ENCODE results near the gene SSU72.
"Not testable (repeated sequence)": the region's sequence is repeated elsewhere in the genome, so short reads cannot be mapped to it uniquely, and the experiment has no call there.

Gene SSU72

GRCh38 chr1:1543706-1544099 is 31.0 kb downstream of the SSU72 start:
- no peak for DNase-seq (ENCODE audit: low read depth in 1 of 2, low spot score in 1 of 2)

DNA sequence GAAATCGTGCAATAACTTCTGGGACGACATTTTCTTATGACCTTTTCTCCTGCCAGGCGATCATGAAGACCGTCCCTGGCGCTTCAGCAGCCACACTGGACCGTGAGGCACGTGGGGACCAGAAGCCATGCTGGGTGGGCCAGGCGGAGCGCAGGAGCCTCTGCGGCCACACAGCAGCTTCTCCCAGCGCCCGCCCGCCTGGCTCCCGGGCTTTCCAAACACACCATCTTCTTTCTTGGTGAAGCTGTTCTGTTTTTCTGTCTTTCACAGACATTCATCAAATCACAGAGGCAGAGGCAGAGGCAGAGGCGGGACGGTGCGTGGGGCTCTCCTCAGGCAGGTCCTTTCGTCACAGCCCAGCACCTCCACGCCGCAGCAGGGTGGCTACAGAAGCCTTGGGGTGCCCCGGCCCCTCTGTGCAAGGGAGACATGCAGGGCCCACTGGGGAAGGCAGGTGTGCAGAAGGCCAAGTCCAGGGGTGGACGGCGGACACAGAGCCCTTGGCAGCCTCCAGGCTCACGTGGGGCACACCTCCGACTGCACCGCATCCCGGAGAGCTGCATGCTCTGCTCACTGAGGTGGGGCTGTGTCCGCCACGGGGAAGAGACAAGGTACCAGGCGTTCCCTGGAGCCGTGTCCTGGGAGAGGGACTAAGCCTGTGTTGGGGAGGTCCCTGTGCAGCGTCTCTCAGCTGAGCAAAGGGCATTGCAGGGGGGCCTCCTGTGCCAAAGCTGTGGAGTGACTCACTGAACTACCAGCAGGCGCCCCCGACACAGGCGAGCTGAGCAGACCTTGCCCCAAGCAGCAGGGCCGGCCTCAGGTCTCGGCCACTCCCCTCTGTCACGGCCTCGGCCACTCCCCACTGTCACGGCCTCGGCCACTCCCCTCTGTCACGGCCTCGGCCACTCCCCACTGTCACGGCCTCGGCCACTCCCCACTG is 31.6 kb downstream of the SSU72 start:
- DNase-seq (ENCODE audit: low read depth in 1 of 2, low spot score in 1 of 2) = no peak

DNA sequence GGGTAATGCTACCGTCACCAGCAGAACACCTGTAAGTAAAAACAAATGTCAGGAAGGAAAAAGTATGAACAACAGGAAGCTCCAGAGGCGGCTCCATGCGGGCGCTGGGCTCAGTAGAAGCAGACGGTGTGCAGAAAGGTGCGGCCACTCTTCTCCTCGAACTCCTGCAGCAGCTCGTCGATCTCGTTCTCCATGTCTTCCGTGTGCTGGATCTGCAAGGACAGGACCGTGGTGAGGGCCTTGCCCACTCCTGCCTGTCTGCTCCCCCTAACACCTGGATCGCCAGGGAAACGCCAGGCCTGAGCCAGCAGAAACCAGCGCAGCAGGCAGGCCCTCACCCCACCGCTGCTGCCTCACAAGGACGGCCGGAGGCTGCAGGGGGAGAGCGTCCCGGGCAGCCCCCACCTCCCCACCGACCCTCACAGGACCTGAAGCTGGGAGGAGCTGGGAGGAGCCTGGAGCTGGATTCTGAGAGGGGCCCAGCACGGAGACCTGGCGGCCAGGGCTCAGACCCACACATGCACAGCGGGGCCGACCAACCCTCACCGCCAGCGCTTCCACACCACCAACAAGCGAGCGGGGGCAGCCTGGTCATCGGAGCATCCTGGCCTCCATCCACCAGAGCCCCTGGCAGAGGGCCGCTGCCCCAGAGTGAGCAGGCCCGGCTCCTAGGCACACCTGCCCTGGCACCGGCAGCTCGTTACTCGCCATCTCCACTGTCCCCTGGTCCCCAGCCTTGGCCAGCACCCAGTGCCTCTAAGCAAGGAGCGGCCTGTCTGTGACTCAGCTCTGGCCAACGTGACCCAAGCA is 32.5 kb downstream of the SSU72 start:
- no peak for DNase-seq (ENCODE audit: low read depth in 1 of 2, low spot score in 1 of 2)

DNA sequence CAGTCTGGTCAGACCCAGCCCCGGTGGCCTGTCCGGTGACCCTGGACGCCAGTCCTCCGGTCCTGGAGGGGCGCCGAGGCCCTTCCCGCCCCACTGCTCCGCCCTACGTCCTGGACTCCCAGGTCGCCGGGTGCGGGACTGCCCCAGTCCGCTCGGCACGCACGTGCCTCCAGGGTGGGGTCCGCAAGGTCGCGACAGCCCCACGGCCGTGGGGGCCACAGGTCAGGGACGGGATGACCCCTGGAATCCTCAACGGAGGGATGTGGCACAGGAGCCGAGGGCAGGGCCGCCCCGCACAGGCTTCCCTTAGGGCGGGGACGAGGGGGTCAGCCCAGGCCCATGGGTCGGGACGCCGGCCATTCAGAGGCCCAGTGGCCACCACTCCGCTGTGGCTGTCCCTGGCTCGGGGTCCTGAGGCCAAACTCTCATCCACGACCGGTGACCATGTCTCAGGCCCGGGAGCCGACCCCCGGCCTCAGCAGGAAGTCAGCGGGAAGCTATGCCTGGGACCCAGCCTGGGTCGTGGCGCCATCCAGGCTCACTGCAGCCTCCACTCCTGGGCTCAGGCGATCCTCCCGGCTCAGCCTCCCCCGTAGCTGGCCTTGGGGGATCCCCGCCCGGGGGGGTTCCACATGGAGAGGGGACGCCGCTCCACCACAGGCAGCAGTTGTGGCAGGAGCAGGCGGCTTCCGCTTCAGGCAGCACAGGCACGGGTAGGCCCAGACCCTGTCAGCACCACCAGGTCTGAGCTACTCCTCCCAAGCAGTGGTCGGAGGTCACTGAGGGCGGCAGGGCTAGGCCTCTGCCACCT is 33.6 kb downstream of the SSU72 start:
- no peak for DNase-seq (ENCODE audit: low read depth in 1 of 2, low spot score in 1 of 2)

- DNase-seq (ENCODE audit: low read depth in 1 of 2, low spot score in 1 of 2) = peak; percentile 9 to 32
Measured at GRCh38 chr1:1540090-1540817, 34.4 kb downstream of the SSU72 start, which contains the start of gene TMEM240. TMEM240 (minus strand) TSS chr1:1540624; CDS start chr1:1540346, 278 bp downstream.

- no peak for DNase-seq (ENCODE audit: low read depth in 1 of 2, low spot score in 1 of 2)
Measured at GRCh38 chr1:1539310-1540089, 35.2 kb downstream of the SSU72 start.

DNA sequence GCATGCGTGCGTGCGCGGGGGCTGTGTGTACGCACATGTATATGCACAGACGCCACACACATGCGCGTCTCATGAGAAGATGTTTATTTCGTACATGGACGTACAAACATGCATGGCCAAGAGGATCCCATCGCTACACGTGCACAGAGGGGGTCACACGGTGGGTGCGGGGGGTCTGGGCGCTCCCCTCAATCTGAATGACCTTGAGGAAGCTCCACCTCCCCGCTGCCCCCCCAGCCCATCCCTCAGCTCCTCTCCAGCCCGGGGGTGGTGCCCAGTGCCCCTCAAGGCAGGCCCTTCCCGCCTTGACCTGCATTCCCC is 35.7 kb downstream of the SSU72 start:
- DNase-seq (ENCODE audit: low read depth in 1 of 2, low spot score in 1 of 2) = no peak

- no peak for DNase-seq (ENCODE audit: low read depth in 1 of 2, low spot score in 1 of 2)
Measured at GRCh38 chr1:1538334-1538733, 36.3 kb downstream of the SSU72 start.

DNA sequence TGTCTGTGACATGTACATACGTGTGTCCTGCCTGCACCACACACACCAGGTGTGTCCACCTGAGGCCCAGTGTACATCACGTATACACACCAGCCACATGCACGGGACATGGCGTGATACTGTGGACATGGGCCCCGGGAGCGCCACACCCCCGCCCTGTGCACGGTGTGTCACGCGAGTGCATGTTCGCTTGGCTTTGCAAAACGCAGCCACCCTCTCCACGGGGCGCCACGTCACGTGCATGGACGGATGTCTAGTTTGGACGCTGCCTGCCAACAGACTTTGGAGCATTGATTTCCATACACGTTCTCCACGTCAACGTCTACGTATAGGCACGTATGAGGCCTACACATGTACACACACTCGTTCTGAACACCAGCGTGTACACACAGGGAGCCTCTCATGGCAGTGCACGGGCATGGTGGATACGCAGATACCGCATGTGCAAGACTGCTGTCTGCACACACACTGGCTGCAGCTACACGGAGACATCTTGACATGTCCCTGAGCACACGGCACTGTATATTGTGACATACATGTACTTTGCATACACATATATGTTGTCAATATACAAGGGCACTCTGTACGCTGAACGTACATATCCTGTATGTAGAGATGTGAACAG is 36.9 kb downstream of the SSU72 start:
- DNase-seq (ENCODE audit: low read depth in 1 of 2, low spot score in 1 of 2) = no peak

DNA sequence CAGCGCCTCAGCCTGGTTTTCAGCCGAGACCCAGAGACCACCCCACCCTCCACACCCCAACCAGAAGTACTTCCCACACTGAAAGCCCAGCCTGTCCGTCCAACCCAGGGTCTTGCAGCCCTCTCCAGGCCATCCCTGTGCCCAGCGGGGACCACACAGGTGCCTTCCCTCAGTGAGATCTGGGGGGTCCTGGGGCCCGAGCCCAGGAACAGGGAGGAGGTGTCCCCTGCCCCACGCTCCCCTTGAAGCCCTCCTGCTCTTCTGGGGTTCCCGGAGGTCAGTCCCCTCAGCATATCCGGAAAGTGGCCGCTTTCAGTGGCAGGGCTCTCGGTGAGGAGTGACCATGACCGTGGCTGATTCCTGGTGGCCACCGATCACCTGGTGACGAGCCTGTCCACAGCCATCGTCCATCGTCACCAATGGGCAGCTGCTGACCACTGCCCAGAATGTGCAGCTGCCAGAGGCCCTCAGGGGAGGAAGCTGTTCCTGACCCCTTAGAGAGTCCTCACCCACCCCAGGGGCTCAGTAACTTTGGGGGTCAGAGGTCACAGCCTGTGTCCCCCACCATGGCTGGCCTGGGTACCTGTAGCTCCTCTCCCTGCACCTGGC is 37.6 kb downstream of the SSU72 start:
- DNase-seq (ENCODE audit: low read depth in 1 of 2, low spot score in 1 of 2) = no peak

DNA sequence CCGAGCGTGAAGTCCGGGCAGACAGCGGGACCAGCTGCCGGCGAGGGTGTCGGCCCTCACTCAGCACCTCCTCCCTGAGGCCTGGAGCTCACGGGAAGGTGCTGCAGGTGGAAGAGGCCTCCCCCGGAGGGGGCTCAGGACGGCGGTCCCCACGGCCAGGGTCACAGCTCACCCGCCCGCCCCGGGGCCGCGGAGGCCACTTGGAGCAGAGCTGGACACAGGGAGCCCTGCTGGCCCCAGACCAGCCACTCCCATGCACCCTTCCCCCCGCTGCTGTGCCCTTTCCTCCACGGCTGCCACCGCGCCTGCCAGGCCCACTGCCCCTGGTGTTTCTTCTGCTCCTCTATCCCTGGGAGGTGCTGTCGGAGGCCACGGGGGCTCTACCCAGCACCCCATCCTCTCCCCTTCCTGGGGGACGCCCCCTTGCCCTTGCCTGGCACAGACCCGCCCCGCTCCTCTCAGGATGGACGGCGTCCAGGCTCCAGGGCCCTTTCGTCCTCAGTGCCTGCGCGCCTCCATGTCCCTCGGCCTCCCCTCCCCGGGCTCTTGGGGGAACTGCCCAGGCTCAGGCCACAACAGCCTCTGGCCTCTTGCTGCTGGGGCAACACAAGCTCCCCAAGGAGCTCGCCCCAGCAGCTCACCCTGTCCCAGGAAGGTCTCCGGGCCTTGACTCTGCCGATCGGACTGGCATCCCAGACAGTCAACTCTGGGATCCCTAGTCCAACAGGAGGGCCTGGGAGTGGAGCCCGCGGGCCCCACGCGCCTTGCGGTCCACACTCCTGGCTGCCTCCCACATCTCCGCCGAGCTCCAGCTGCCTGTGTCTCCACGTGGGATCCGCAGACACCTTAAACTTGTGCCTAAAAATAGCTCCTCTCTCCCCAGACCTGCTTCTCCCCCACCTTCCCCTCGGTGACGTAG is 38.4 kb downstream of the SSU72 start:
- DNase-seq (ENCODE audit: low read depth in 1 of 2, low spot score in 1 of 2) = no peak

- DNase-seq (ENCODE audit: low read depth in 1 of 2, low spot score in 1 of 2) = no peak
Measured at GRCh38 chr1:1535201-1536018, 39.3 kb downstream of the SSU72 start.

GRCh38 chr1:1534401-1535154 is 40.1 kb downstream of the SSU72 start:
- no peak for DNase-seq (ENCODE audit: low read depth in 1 of 2, low spot score in 1 of 2)

GRCh38 chr1:1533894-1534291 is 40.8 kb downstream of the SSU72 start:
- DNase-seq (ENCODE audit: low read depth in 1 of 2, low spot score in 1 of 2) = not testable (repeated sequence)

DNA sequence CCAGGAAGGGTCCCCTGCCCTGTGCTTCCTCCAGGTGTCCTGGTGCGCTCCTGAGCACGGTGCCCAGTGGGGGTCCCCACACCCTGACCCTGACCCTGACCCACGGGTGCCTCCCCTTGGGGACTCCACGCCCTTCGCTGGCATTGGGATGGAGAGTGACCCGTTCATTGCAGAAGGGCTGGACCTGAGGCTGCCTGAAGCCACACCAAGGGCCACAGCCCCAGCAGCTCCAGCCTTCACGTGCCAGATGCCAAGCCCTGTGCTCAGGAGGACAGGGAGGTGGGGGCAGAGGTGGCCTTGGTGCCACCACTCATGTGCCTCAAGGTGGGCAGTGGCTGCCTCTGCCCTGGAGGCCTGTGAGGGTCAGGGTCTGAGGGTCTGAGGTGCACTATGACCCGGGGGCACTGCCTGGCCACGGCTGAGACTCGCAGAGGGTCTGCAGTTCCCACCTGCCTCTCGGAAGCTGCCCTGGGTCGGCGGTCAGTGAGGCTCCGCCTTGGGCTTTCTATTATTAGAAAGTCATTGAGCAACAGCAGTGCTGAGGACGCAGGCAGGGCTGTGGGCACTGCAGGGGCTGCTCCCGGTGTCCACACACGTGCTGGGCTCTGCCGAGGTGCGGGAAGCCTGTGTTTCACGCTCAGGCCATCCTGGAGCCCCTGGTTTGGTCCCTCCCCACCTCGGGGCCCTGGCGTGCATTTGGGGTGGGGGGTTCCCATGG is 41.3 kb downstream of the SSU72 start:
- not testable (repeated sequence) for DNase-seq (ENCODE audit: low read depth in 1 of 2, low spot score in 1 of 2)

- no peak for DNase-seq (ENCODE audit: low read depth in 1 of 2, low spot score in 1 of 2)
Measured at GRCh38 chr1:1531947-1532346, 42.7 kb downstream of the SSU72 start.
